Activated naive CD4-positive, alpha-beta T cell treated with anti-CD3 and anti-CD28 coated beads, Interleukin-2, amount 50 U/mL, for 72 hours (primary cell): ENCODE data around the gene STAG3. TPM values are rescaled to one million over a fixed set of nuclear protein-coding genes. Genes with fewer than 3 reads are reported as not detected.
A peak's percentile ranks its signal among the peaks of the same experiment; 100 is the strongest.
"Not testable (repeated sequence)": the region's sequence is repeated elsewhere in the genome, so short reads cannot be mapped to it uniquely, and the experiment has no call there.

Experiments used
- ATAC-seq, 2 donors: fragments of 150-1000 bp; cut with Tn5 transposase; 2 replicates each; pipeline ENCODE4 v1.10.0; 2021; ENCODE audit warnings: mild to moderate bottlenecking in 2 of 2, moderate library complexity in 2 of 2
- DNase-seq, 2 donors: peaks; one replicate each; pipeline ENCODE4 v3.0.0; 2021 to 2022; ENCODE audit warnings: low spot score in 2 of 2
- H3K27ac Mint-ChIP-seq, 2 donors: one replicate each; pipeline ENCODE4 v1.8.0; 2022; ENCODE audit warnings: mild to moderate bottlenecking in 2 of 2, mixed read lengths in 2 of 2
- H3K36me3 Mint-ChIP-seq, 2 donors: one replicate each; pipeline ENCODE4 v1.8.0; 2022; ENCODE audit warnings: mixed read lengths in 2 of 2
- H3K9me3 Mint-ChIP-seq, 2 donors: one replicate each; pipeline ENCODE4 v1.8.0; 2022; ENCODE audit warnings: mixed read lengths in 2 of 2
- total RNA-seq, 2 donors: library from RNA; stranded (reverse); gene quantifications; one replicate each; pipeline ENCODE4 v1.2.3, GENCODE V29; 2022

STAG3 gene
- total RNA-seq, 2 donors from 2014 or later, result 33.3 to 54.2 TPM

DNA sequence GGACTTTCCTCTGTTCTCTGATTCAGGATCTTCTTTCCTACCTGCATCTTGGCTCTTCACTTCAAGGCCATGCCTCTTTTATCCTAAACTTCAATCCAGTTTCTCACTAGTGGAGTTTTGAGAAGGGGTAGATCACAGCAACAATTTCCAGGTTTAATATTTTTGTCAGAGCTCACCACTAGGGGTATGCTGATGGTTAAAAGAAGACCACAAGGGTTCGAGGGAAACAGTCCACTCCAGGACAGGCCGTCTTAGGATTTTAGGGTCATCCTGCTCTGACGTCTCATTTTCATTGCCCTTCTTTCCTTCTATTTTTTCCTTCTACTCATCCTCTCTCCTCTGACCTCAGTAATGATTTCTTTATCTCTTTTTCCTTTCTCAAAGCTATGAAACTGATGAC is 11.3 kb downstream of the STAG3 start:
- no peak for DNase-seq
- H3K36me3 Mint-ChIP-seq, result peaks cover 0 to 7% of the 10 kb centered on the region in 2 donors
- no peaks in the 10 kb centered on the region for H3K9me3 Mint-ChIP-seq
- peak overlapping the region in 1 of 2 donors; percentile 74 for H3K27ac Mint-ChIP-seq
- ATAC-seq, result no peak

- Mint-ChIP-seq H3K9me3 (no peaks in the 10 kb centered on the region), H3K27ac (peak overlapping the region in 1 of 2 donors; percentile 74), H3K36me3 (peaks cover 0 to 7% of the 10 kb centered on the region in 2 donors)
- DNase-seq, result no peak
- peak; percentile 84 to 96 for ATAC-seq
Measured at GRCh38 chr7:100190048-100190711, 12.5 kb downstream of the STAG3 start.

DNA sequence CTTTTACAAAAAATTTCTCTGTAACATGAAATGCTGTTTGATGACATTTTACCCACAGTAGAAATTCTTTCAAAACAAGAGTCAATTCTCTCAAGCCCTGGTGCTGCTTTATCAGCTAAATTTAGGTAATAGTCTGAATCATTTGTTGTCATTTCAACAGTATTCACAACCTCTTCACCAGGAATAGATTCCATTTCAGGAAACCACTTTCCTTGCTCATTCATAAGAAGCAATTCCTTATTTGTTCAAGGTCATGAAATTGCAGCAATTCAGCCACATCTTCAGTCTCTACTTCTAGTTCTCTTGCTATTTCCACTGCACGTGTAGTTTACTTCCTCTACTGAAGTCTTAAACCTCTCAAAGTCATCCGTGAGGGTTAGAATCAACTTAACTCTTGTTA is 14.1 kb downstream of the STAG3 start:
- Mint-ChIP-seq H3K36me3 (peaks cover 0 to 7% of the 10 kb centered on the region in 2 donors), H3K9me3 (no peaks in the 10 kb centered on the region), H3K27ac (no peak overlapping the region)
- ATAC-seq (no peak), DNase-seq (no peak)

GRCh38 chr7:100192281-100192862 is 14.7 kb downstream of the STAG3 start:
- DNase-seq, H3K27ac Mint-ChIP-seq, ATAC-seq, H3K9me3 Mint-ChIP-seq, H3K36me3 Mint-ChIP-seq: not testable (repeated sequence)

DNA sequence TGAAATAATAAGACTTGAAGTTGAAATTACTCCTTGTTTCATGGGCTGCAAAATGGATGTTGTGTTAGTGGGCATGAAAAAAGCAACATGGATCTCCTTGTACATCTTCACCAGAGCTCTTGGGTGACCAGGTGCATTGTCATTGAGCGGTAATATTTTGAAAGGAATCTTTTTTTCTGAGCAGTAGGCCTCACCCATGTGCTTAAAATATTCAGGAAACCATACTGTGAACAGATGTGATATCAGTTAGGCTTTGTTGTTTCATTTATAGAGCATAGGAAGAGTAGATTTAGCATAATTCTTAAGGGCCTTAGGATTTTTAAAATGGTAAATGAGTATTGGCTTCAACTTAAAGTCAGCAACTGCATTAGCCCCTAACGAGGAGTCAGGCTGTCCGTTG is 15.3 kb downstream of the STAG3 start:
- Mint-ChIP-seq H3K27ac (no peak overlapping the region), H3K9me3 (no peaks in the 10 kb centered on the region), H3K36me3 (peaks cover 0 to 7% of the 10 kb centered on the region in 2 donors)
- DNase-seq (no peak), ATAC-seq (no peak)

GRCh38 chr7:100195222-100195621 is 17.5 kb downstream of the STAG3 start:
- ATAC-seq (no peak), DNase-seq (no peak)
- no peak overlapping the region for H3K27ac Mint-ChIP-seq
- H3K36me3 Mint-ChIP-seq, result peaks cover 0 to 7% of the 10 kb centered on the region in 2 donors
- H3K9me3 Mint-ChIP-seq, result no peaks in the 10 kb centered on the region

- ATAC-seq, result not testable (repeated sequence)
Measured at GRCh38 chr7:100195901-100196322, 18.2 kb downstream of the STAG3 start.

DNA sequence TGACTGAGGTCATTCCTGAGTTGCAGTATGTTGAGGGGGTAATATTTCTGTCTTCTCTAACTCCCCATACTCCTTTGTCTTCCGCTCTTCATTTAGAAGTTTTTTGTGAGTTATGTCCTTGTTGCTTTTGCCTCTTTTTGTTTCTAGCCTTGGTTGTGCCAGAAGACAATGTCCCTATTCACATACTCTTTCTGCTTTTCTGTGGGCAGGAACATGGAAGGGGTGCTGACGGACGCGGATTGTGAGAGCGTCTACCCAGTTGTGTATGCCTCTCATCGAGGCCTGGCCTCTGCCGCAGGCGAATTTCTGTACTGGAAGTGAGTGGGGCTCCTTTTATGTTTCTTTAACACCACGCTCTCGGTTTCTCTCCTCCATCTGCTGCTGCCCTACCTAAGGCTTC is 20.5 kb downstream of the STAG3 start:
- ATAC-seq, result no peak
- no peaks in the 10 kb centered on the region for H3K36me3 Mint-ChIP-seq
- no peaks in the 10 kb centered on the region for H3K9me3 Mint-ChIP-seq
- H3K27ac Mint-ChIP-seq, result peak overlapping the region in 1 of 2 donors; percentile 68
- DNase-seq, result no peak

More at GRCh38 chr7:100195901-100196322, 18.2 kb downstream of the STAG3 start:
- DNase-seq, H3K36me3 Mint-ChIP-seq, H3K9me3 Mint-ChIP-seq: not testable (repeated sequence)
- peak overlapping the region in 1 of 2 donors; percentile 55 for H3K27ac Mint-ChIP-seq

GRCh38 chr7:100200693-100201092 is 23.0 kb downstream of the STAG3 start:
- Mint-ChIP-seq H3K36me3 (no peaks in the 10 kb centered on the region), H3K27ac (no peak overlapping the region), H3K9me3 (no peaks in the 10 kb centered on the region)
- DNase-seq (no peak), ATAC-seq (no peak)

- ATAC-seq (no peak), DNase-seq (no peak)
- H3K9me3 Mint-ChIP-seq, result peaks cover 0 to 3% of the 10 kb centered on the region in 2 donors
- H3K36me3 Mint-ChIP-seq, result peaks cover 4 to 5% of the 10 kb centered on the region in 2 donors
- H3K27ac Mint-ChIP-seq, result no peak overlapping the region
Measured at GRCh38 chr7:100204454-100204853, 26.7 kb downstream of the STAG3 start.

DNA sequence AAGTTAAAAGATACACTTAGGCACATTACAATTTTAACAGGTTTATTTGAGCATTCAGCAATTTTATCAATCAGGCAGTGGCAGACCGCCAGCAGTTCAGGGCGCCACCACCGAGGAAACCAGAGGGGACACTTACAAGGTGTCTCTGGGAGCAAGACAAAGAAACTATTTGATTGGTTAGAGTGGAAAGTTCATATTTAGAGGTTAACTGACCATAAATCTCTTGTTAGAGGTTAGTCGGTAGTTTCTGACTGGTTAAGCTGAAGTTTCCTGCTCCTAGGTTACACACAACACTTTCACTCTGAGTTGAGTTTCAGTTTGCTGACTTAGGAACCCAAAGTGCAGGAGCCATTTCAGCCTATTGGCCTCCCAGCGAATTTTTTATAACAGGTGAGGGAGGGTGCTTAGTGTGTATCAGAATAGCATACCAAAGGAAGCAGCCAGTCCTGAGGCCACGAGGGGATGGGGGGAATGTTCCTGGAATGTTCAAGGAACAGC is 31.2 kb downstream of the STAG3 start:
- H3K9me3 Mint-ChIP-seq, result peaks cover 0 to 8% of the 10 kb centered on the region in 2 donors
- peaks cover 14 to 19% of the 10 kb centered on the region in 2 donors for H3K36me3 Mint-ChIP-seq
- ATAC-seq (peak; percentile 91 to 96), DNase-seq (peak; percentile 41 to 53)
- H3K27ac Mint-ChIP-seq, result peak overlapping the region; percentile 24 to 72

- H3K27ac Mint-ChIP-seq, result peak overlapping the region; percentile 27 to 72
- DNase-seq, result no peak
- peaks cover 0 to 8% of the 10 kb centered on the region in 2 donors for H3K9me3 Mint-ChIP-seq
- H3K36me3 Mint-ChIP-seq, result peaks cover 14 to 19% of the 10 kb centered on the region in 2 donors
- peak in 1 of 2 donors; percentile 3 for ATAC-seq
Measured at GRCh38 chr7:100209493-100209892, 31.8 kb downstream of the STAG3 start.

- H3K9me3 Mint-ChIP-seq, result peaks cover 0 to 8% of the 10 kb centered on the region in 2 donors
- no peak for ATAC-seq
- peak in 1 of 2 donors; percentile 14 for DNase-seq
- H3K36me3 Mint-ChIP-seq, result peaks cover 14 to 19% of the 10 kb centered on the region in 2 donors
- peak overlapping the region in 1 of 2 donors; percentile 68 for H3K27ac Mint-ChIP-seq
Measured at GRCh38 chr7:100210805-100211204, 33.1 kb downstream of the STAG3 start.

DNA sequence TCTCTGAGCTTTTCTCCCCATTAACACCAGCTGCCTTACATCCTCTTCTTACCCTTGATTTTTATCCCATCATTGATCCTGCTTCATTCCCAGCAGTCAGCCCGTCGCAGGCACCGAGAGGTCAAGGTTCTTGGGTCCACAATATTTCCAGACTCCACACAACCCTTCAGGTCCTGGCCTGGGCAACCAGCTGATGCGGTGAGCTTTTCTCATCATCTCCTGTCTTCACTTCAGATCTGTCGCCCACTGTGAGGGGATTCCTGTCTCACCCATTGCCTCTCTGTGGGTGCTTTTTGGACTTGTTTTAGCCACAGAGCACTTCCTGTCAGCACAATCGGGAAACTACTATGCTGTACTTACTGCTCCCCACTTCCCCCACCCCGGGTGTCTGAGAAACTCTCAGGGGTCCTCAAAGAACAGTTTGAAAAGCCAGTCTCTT is 33.6 kb downstream of the STAG3 start:
- H3K9me3 Mint-ChIP-seq, result peaks cover 0 to 8% of the 10 kb centered on the region in 2 donors
- peak overlapping the region; percentile 68 to 95 for H3K27ac Mint-ChIP-seq
- peak; percentile 19 to 52 for ATAC-seq
- H3K36me3 Mint-ChIP-seq, result peaks cover 14 to 19% of the 10 kb centered on the region in 2 donors
- peak in 1 of 2 donors; percentile 33 for DNase-seq

- H3K36me3 Mint-ChIP-seq, result peaks cover 14 to 19% of the 10 kb centered on the region in 2 donors
- DNase-seq, result peak in 1 of 2 donors; percentile 21
- no peak for ATAC-seq
- H3K27ac Mint-ChIP-seq, result peak overlapping the region in 1 of 2 donors; percentile 30
- H3K9me3 Mint-ChIP-seq, result peaks cover 0 to 8% of the 10 kb centered on the region in 2 donors
Measured at GRCh38 chr7:100212631-100213286, 35.0 kb downstream of the STAG3 start.

DNA sequence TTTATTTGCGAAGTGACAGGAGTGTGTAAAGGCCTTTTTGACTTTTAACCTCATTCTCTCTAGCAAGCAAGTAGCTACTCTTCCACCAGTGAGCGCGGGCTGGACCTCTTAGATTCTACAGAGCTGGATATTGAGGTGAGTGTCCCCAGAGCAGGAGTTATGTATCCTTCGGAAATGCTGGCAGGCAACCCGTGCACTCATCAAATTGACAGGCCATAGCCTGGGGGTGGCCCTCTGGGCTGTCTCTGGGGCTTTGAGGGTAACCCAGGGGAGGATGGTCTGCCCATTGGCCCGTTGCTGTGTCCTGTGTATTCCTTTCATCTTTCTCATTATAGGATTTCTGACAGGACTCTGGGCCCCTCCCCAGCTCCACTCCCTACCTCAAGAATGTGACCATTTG is 36.0 kb downstream of the STAG3 start:
- H3K36me3 Mint-ChIP-seq, result peaks cover 18 to 22% of the 10 kb centered on the region in 2 donors

DNA sequence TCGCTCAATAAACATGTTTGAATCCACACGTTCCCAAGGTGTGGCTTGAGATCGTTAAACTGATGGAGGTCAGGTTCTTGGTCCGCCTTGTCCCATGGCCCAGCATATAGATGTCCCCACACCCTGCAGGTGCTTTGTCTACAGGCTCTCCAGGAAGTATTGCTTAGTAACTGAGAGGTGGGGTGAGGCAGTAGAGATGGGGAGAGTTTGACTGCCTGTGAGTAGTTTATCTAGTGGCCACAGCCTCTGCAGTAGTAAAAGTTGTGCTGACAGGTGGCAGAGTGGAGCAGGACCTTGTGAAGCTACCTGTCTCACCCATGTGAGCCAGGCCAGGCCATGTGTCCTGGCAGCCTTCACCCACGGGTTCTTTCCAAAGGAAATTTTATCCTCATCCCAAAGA is 36.6 kb downstream of the STAG3 start:
- not testable (repeated sequence) for DNase-seq, H3K9me3 Mint-ChIP-seq, ATAC-seq
- Mint-ChIP-seq H3K36me3 (peaks cover 21 to 26% of the 10 kb centered on the region in 2 donors), H3K27ac (peak overlapping the region in 1 of 2 donors; percentile 5)

More for the DNA sequence above, 36.0 kb downstream of the STAG3 start:
- Mint-ChIP-seq H3K27ac (no peak overlapping the region), H3K9me3 (peaks cover 0 to 8% of the 10 kb centered on the region in 2 donors)
- DNase-seq, result no peak
- no peak for ATAC-seq
